OCI-LY1 (cell line): Measurements from ENCODE around the gene PLCD3.

Experiments
- CTCF ChIP-seq: fragments of 200-600 bp; sonication (generic), shearing (Covaris generic); IDR thresholded peaks from 2 replicates; pipeline ENCODE4 v1.5.1; 2017; ENCODE audit warnings: mild to moderate bottlenecking, antibody characterized with exemption, low read length, moderate library complexity, mixed read lengths
- EZH2 ChIP-seq: fragments of 200-600 bp; sonication (generic), shearing (Covaris generic); IDR thresholded peaks from 2 replicates; pipeline ENCODE4 v1.8.0; 2017; ENCODE audit warnings: borderline replicate concordance, mixed run types, mild to moderate bottlenecking, antibody characterized with exemption, low read length, moderate library complexity, mixed read lengths

GRCh38 chr17:45087504-45087975 lies 44.8 kb downstream of the PLCD3 start:
- TF ChIP-seq CTCF: no peak
- no peak for TF ChIP-seq EZH2
